Measurements from ENCODE around the gene GATAD1. TPM values are rescaled to one million over a fixed set of nuclear protein-coding genes. Genes with fewer than 3 reads are reported as not detected.

The GATAD1 gene
- total and polyA plus RNA-seq, 2 of the 13 experiments (the other 11 are each of a cell fraction or from before 2014, with no cell fraction given): 20.6 to 42.1 TPM

- no peak for TF ChIP-seq AFF4 (CRISPR knock-in tag; IDR thresholded peaks at IDR 0.05)
- no peak for TF ChIP-seq ZNF639 (CRISPR knock-in tag; conservative IDR thresholded peaks at IDR 0.05)
- peak; percentile 53; the same call in 1 of the 2 replicates for TF ChIP-seq TGIF2 (CRISPR knock-in tag; IDR thresholded peaks at IDR 0.05)
- 0 out of 2 replicates have a peak, but pooled peaks have one; percentile 33 for TF ChIP-seq ZBTB43 (CRISPR knock-in tag; conservative IDR thresholded peaks at IDR 0.05)
- TF ChIP-seq ZNF281 (CRISPR knock-in tag; IDR thresholded peaks at IDR 0.05; ENCODE audit: borderline replicate concordance): peak; percentile 6; the same call in 1 of the 2 replicates
- TF ChIP-seq DNMT1 (CRISPR knock-in tag; IDR thresholded peaks at IDR 0.05): no peak
- TF ChIP-seq ZNF503 (CRISPR knock-in tag; IDR thresholded peaks at IDR 0.05): 0 out of 2 replicates have a peak, but pooled peaks have one; percentile 39
- no peak for TF ChIP-seq ZNF83 (CRISPR knock-in tag; IDR thresholded peaks at IDR 0.05; ENCODE audit: borderline replicate concordance)
- TF ChIP-seq ZNF256 (CRISPR knock-in tag; conservative IDR thresholded peaks at IDR 0.05): 0 out of 2 replicates have a peak, but pooled peaks have one; percentile 72
- TF ChIP-seq SCMH1 (CRISPR knock-in tag; IDR thresholded peaks at IDR 0.05; ENCODE audit: borderline replicate concordance): no peak
- 0 out of 2 replicates have a peak, but pooled peaks have one; percentile 57 for TF ChIP-seq ZNF556 (CRISPR knock-in tag; IDR thresholded peaks at IDR 0.05; ENCODE audit: borderline replicate concordance)
- no peak; the same call in 1 of the 2 replicates for TF ChIP-seq ZNF737 (CRISPR knock-in tag; IDR thresholded peaks at IDR 0.05; ENCODE audit: borderline replicate concordance)
- no peak for TF ChIP-seq TBX3 (IDR thresholded peaks at IDR 0.05; ENCODE audit: borderline replicate concordance)
- TF ChIP-seq MTA1 (CRISPR knock-in tag; IDR thresholded peaks at IDR 0.05; ENCODE audit: borderline replicate concordance): peak; percentile 46; the same call in 1 of the 2 replicates
Observed at GRCh38 chr7:92447345-92448204, at the start of gene GATAD1 (continued).
